T-cell (primary cell): ENCODE measurements around the gene RGS17. TPM values are rescaled to one million over a fixed set of nuclear protein-coding genes. Genes with fewer than 3 reads are reported as not detected.

Source experiments
- ATAC-seq, 4 experiments: fragments of 200-7000 bp in 3 of 4; fragments of 150-1000 bp in 1 of 4; cut with Tn5 transposase; replicated peaks in 1 of 4; 1 replicate in 3 of 4; 2 replicates in 1 of 4; pipeline ENCODE4 v1.10.0; 2021; ENCODE audit warnings: moderate library complexity in 3 of 4, mild to moderate bottlenecking in 2 of 4, moderate number of reproducible peaks in 1 of 4
- CTCF ChIA-PET, 2 donors: fragments of 300-600 bp; sonication (Branson Sonifier 250); formaldehyde crosslinking; loops; one replicate each; lab custom pipeline; 2022; ENCODE audit warnings: antibody characterized with exemption in 2 of 2; lab: Charles Lee
- POLR2A ChIA-PET, 2 donors: fragments of 300-600 bp; sonication (Branson Sonifier 250); formaldehyde crosslinking; loops; one replicate each; lab custom pipeline; 2022; ENCODE audit warnings: antibody characterized with exemption in 2 of 2; lab: Charles Lee
- DNase-seq, 35 experiments: peaks; one replicate each; pipeline versions ENCODE4 v3.0.0 to v3.0.0-alpha.2; 2013 to 2023
- H3K27ac ChIP-seq: one replicate; pipeline ENCODE4 v1.5.1; 2013; ENCODE audit warnings: low read length
- H3K27me3 ChIP-seq, 2 experiments: replicated peaks in 1 of 2; 1 replicate in 1 of 2; 2 replicates in 1 of 2; pipeline versions ENCODE4 v1.6.1 to v1.7.0; 2013; ENCODE audit warnings: low read length in 1 of 2, mixed read lengths in 1 of 2; ENCODE audit not compliant: control insufficient read depth in 2 of 2, insufficient read depth in 2 of 2; ENCODE audit errors: extremely low read depth in 1 of 2
- H3K36me3 ChIP-seq, 2 donors: 1 replicate in 1 of 2; 2 replicates in 1 of 2; pipeline versions ENCODE4 v1.6.1 to v1.7.0; 2013; ENCODE audit warnings: low read length in 1 of 2; ENCODE audit not compliant: control insufficient read depth in 2 of 2, insufficient read depth in 1 of 2; ENCODE audit errors: extremely low read depth in 1 of 2
- H3K4me1 ChIP-seq, 2 experiments: 1 replicate in 1 of 2; 2 replicates in 1 of 2; pipeline versions ENCODE4 v1.6.1 to v1.7.0; 2013; ENCODE audit warnings: low read length in 2 of 2, mixed read lengths in 1 of 2; ENCODE audit not compliant: insufficient read depth in 2 of 2, control insufficient read depth in 1 of 2; ENCODE audit errors: extremely low read depth in 1 of 2
- H3K4me3 ChIP-seq, 2 donors: 1 replicate in 1 of 2; 2 replicates in 1 of 2; pipeline versions ENCODE4 v1.5.1 to v1.7.0; 2013; ENCODE audit warnings: mild to moderate bottlenecking in 2 of 2, low read length in 1 of 2, moderate library complexity in 1 of 2; ENCODE audit not compliant: control insufficient read depth in 1 of 2; ENCODE audit errors: extremely low read depth in 1 of 2
- H3K9me3 ChIP-seq: 2 replicates; pipeline ENCODE4 v1.7.0; 2013
- H3K27ac Mint-ChIP-seq, 2 donors: one replicate each; pipeline ENCODE4 v1.8.0; 2020 to 2021; ENCODE audit warnings: mild to moderate bottlenecking in 2 of 2, mixed read lengths in 2 of 2
- H3K27me3 Mint-ChIP-seq, 2 donors: one replicate each; pipeline ENCODE4 v1.8.0; 2021 to 2022; ENCODE audit warnings: mixed read lengths in 2 of 2
- H3K36me3 Mint-ChIP-seq: one replicate; pipeline ENCODE4 v1.8.0; 2021; ENCODE audit warnings: mixed read lengths
- H3K4me1 Mint-ChIP-seq, 3 donors: one replicate each; pipeline ENCODE4 v1.8.0; 2020 to 2022; ENCODE audit warnings: mixed read lengths in 3 of 3, mild to moderate bottlenecking in 1 of 3
- H3K4me3 Mint-ChIP-seq, 3 donors: one replicate each; pipeline ENCODE4 v1.8.0; 2020 to 2022; ENCODE audit warnings: mild to moderate bottlenecking in 3 of 3, mixed read lengths in 3 of 3, moderate library complexity in 3 of 3
- H3K9me3 Mint-ChIP-seq, 3 donors: one replicate each; pipeline ENCODE4 v1.8.0; 2020 to 2022; ENCODE audit warnings: mixed read lengths in 3 of 3
- WGBS: methylation state at CpG from one replicate; pipeline ENCODE4 v1.1.5; 2013; ENCODE audit warnings: missing lambda C conversion rate; ENCODE audit not compliant: insufficient coverage; 5-methylcytosine and 5-hydroxymethylcytosine counted together
- total RNA-seq, 35 experiments: library from RNA in 6 of 35; stranded (reverse) in 6 of 35; fragments of 120-200 nt in 1 of 35; gene quantifications; one replicate each; pipeline versions ENCODE4 v1.2.1 to v1.2.4 and lab custom pipeline; 2013 to 2026

RGS17 gene
- total RNA-seq, 5 donors from 2014 or later (not counting 1 experiment from before 2014, with no cell fraction given) = 0.09 to 0.30 TPM; not detected in 3

- peaks cover 9 to 20% of the 10 kb centered on the region in 2 experiments for H3K4me1 ChIP-seq
- no peaks in the 10 kb centered on the region for H3K9me3 ChIP-seq
- H3K36me3 ChIP-seq = no peaks in the 10 kb centered on the region
- ChIA-PET POLR2A (no interaction called here), CTCF (no interaction called here)
- 1% methylated on average over 48 of the region's 54 CpGs for WGBS
- H3K4me1 Mint-ChIP-seq = peaks cover 14 to 24% (median 23%) of the 10 kb centered on the region in 3 donors
- DNase-seq = no peak
- peak in 1 of 4 experiments; percentile 30 for ATAC-seq
- no peak overlapping the region for H3K27ac Mint-ChIP-seq
- no peaks in the 10 kb centered on the region for H3K36me3 Mint-ChIP-seq
- peaks cover 34 to 45% of the 10 kb centered on the region in 2 donors for H3K27me3 Mint-ChIP-seq
- H3K4me3 Mint-ChIP-seq = peak overlapping the region; percentile 66 to 79 (median 74)
- no peaks in the 10 kb centered on the region for H3K9me3 Mint-ChIP-seq
- H3K27ac ChIP-seq = no peak overlapping the region
- H3K4me3 ChIP-seq = peak overlapping the region; percentile 48 to 75
- H3K27me3 ChIP-seq = peaks cover 6 to 22% of the 10 kb centered on the region in 2 experiments
Measured at GRCh38 chr6:153130515-153131036, 506 bp downstream of the RGS17 start.

- no peak for DNase-seq
- no peaks in the 10 kb centered on the region for H3K9me3 Mint-ChIP-seq
- H3K36me3 Mint-ChIP-seq = no peaks in the 10 kb centered on the region
- no peaks in the 10 kb centered on the region for H3K9me3 ChIP-seq
- no peaks in the 10 kb centered on the region for H3K36me3 ChIP-seq
- H3K4me1 ChIP-seq = peaks cover 9 to 20% of the 10 kb centered on the region in 2 experiments
- ATAC-seq = peak in 2 of 4 experiments; percentile 19 to 30
- H3K27ac Mint-ChIP-seq = no peak overlapping the region
- H3K27me3 Mint-ChIP-seq = peaks cover 32 to 45% of the 10 kb centered on the region in 2 donors
- WGBS = 9% methylated on average over 29 of the region's 53 CpGs
- ChIA-PET POLR2A (no interaction called here), CTCF (no interaction called here)
- peaks cover 11 to 24% (median 17%) of the 10 kb centered on the region in 3 donors for H3K4me1 Mint-ChIP-seq
- peak overlapping the region; percentile 69 to 79 (median 74) for H3K4me3 Mint-ChIP-seq
- H3K27ac ChIP-seq = no peak overlapping the region
- peaks cover 6 to 22% of the 10 kb centered on the region in 2 experiments for H3K27me3 ChIP-seq
- H3K4me3 ChIP-seq = peak overlapping the region; percentile 43 to 75
Measured at GRCh38 chr6:153129873-153130514, 1.1 kb downstream of the RGS17 start.

- ChIA-PET CTCF (no interaction called here), POLR2A (no interaction called here)
- Mint-ChIP-seq H3K9me3 (no peaks in the 10 kb centered on the region), H3K27me3 (peaks cover 36 to 45% of the 10 kb centered on the region in 2 donors), H3K4me3 (no peak overlapping the region), H3K36me3 (no peaks in the 10 kb centered on the region), H3K27ac (no peak overlapping the region), H3K4me1 (peaks cover 11 to 17% (median 15%) of the 10 kb centered on the region in 3 donors)
- H3K9me3 ChIP-seq = no peaks in the 10 kb centered on the region
- peaks cover 9 to 15% of the 10 kb centered on the region in 2 experiments for H3K4me1 ChIP-seq
- no peak overlapping the region for H3K4me3 ChIP-seq
- H3K27me3 ChIP-seq = peaks cover 6 to 17% of the 10 kb centered on the region in 2 experiments
- WGBS = no CpG with 5 or more reads among the region's 3 CpGs
- no peak overlapping the region for H3K27ac ChIP-seq
- no peak for DNase-seq
- ATAC-seq = no peak
- no peaks in the 10 kb centered on the region for H3K36me3 ChIP-seq
Measured at GRCh38 chr6:153126218-153126617, 4.9 kb downstream of the RGS17 start.

GRCh38 chr6:153125032-153125431, 6.0 kb downstream of the RGS17 start:
- peaks cover 36 to 47% of the 10 kb centered on the region in 2 donors for H3K27me3 Mint-ChIP-seq
- no peak for ATAC-seq
- H3K4me1 Mint-ChIP-seq = peaks cover 7 to 11% (median 8%) of the 10 kb centered on the region in 3 donors
- Histone ChIP-seq H3K4me3 (no peak overlapping the region), H3K27me3 (peaks cover 6 to 12% of the 10 kb centered on the region in 2 experiments), H3K9me3 (no peaks in the 10 kb centered on the region), H3K36me3 (no peaks in the 10 kb centered on the region), H3K27ac (no peak overlapping the region), H3K4me1 (peaks cover 5 to 8% of the 10 kb centered on the region in 2 experiments)
- ChIA-PET POLR2A (no interaction called here), CTCF (no interaction called here)
- H3K27ac Mint-ChIP-seq = no peak overlapping the region
- H3K9me3 Mint-ChIP-seq = no peaks in the 10 kb centered on the region
- H3K36me3 Mint-ChIP-seq = no peaks in the 10 kb centered on the region
- H3K4me3 Mint-ChIP-seq = no peak overlapping the region
- no peak for DNase-seq

- H3K27me3 Mint-ChIP-seq = peaks cover 27 to 36% of the 10 kb centered on the region in 2 donors
- CTCF ChIA-PET = no interaction called here
Measured at GRCh38 chr6:153123801-153124200, 7.3 kb downstream of the RGS17 start.

GRCh38 chr6:153121311-153121710, 9.8 kb downstream of the RGS17 start:
- no peak overlapping the region for H3K4me3 Mint-ChIP-seq
- Histone ChIP-seq H3K4me3 (no peak overlapping the region), H3K36me3 (no peaks in the 10 kb centered on the region), H3K9me3 (no peaks in the 10 kb centered on the region), H3K27ac (no peak overlapping the region), H3K4me1 (no peaks in the 10 kb centered on the region), H3K27me3 (peaks cover 0 to 3% of the 10 kb centered on the region in 2 experiments)
- no peak for DNase-seq
- H3K9me3 Mint-ChIP-seq = no peaks in the 10 kb centered on the region
- H3K4me1 Mint-ChIP-seq = no peaks in the 10 kb centered on the region
- ATAC-seq = no peak
- POLR2A ChIA-PET = no interaction called here
- peaks cover 14 to 25% of the 10 kb centered on the region in 2 donors for H3K27me3 Mint-ChIP-seq
- no peak overlapping the region for H3K27ac Mint-ChIP-seq
- no peaks in the 10 kb centered on the region for H3K36me3 Mint-ChIP-seq
- CTCF ChIA-PET = interaction anchor here in 1 of 2 donors (0.6 kb wide), 1 partner anchor 34 kb away, joined by 4 read pairs; no protein-coding TSS in a partner anchor

More at GRCh38 chr6:153123801-153124200, 7.3 kb downstream of the RGS17 start:
- POLR2A ChIA-PET = no interaction called here
- H3K4me3 ChIP-seq = no peak overlapping the region
- H3K9me3 Mint-ChIP-seq = no peaks in the 10 kb centered on the region
- no CpG with 5 or more reads among the region's 3 CpGs for WGBS
- ATAC-seq = no peak
- DNase-seq = no peak
- peaks cover 4 to 6% of the 10 kb centered on the region in 2 experiments for H3K27me3 ChIP-seq
- H3K4me1 Mint-ChIP-seq = no peaks in the 10 kb centered on the region
- no peak overlapping the region for H3K27ac ChIP-seq
- no peaks in the 10 kb centered on the region for H3K36me3 ChIP-seq
- H3K27ac Mint-ChIP-seq = no peak overlapping the region
- no peak overlapping the region for H3K4me3 Mint-ChIP-seq
- no peaks in the 10 kb centered on the region for H3K4me1 ChIP-seq
- H3K9me3 ChIP-seq = no peaks in the 10 kb centered on the region
- no peaks in the 10 kb centered on the region for H3K36me3 Mint-ChIP-seq
